H1 (cell line): ENCODE results near the gene CAPN15. TPM values are rescaled to one million over a fixed set of nuclear protein-coding genes. Genes with fewer than 3 reads are reported as not detected.

Source experiments
- CTCF ChIA-PET: fragments of 300-600 bp; sonication (Branson Sonifier 250); formaldehyde crosslinking; loops from one replicate; lab custom pipeline; 2021; ENCODE audit not compliant: partially characterized antibody; lab: Charles Lee
- POLR2A ChIA-PET: fragments of 300-600 bp; sonication (Branson Sonifier 250); formaldehyde crosslinking; loops from one replicate; lab custom pipeline; 2021; ENCODE audit warnings: inconsistent platforms; ENCODE audit not compliant: partially characterized antibody; lab: Charles Lee
- DNase-seq, 2 experiments: peaks; one replicate each; pipeline versions ENCODE4 v3.0.0 to v3.0.0-alpha.2; 2010 to 2022; ENCODE audit warnings: low spot score in 2 of 2, low read depth in 1 of 2, mixed read lengths in 1 of 2
- FAIRE-seq: peaks from 2 replicates; lab custom pipeline; 2011; peaks lifted over from hg19 to GRCh38; lab: Jason Lieb, UNC
- H2AFZ ChIP-seq: 2 replicates; pipeline ENCODE4 v1.8.1; 2012; ENCODE audit warnings: low read length, inconsistent platforms
- H2AK5ac ChIP-seq: 2 replicates; pipeline ENCODE4 v1.6.1; 2013; ENCODE audit warnings: low read depth, low read length
- H2BK120ac ChIP-seq: replicated peaks from 2 replicates; pipeline ENCODE3; 2013; ENCODE audit warnings: low read depth, low read length, inconsistent platforms
- H2BK12ac ChIP-seq: 2 replicates; pipeline ENCODE4 v1.6.1; 2013; ENCODE audit warnings: low read depth, low read length
- H2BK15ac ChIP-seq: 2 replicates; pipeline ENCODE4 v1.6.1; 2013; ENCODE audit warnings: low read length
- H2BK20ac ChIP-seq: 2 replicates; pipeline ENCODE4 v1.6.1; 2013; ENCODE audit warnings: low read length
- H2BK5ac ChIP-seq: 2 replicates; pipeline ENCODE4 v1.6.1; 2013; ENCODE audit warnings: low read depth, low read length
- H3K14ac ChIP-seq: 2 replicates; pipeline ENCODE4 v1.6.1; 2013; ENCODE audit warnings: inconsistent platforms; ENCODE audit not compliant: insufficient read length
- H3K18ac ChIP-seq: 2 replicates; pipeline ENCODE4 v1.6.1; 2013; ENCODE audit warnings: low read length; ENCODE audit errors: extremely low read depth
- H3K23ac ChIP-seq: 2 replicates; pipeline ENCODE4 v1.6.1; 2013; ENCODE audit warnings: inconsistent platforms; ENCODE audit not compliant: insufficient read length
- H3K23me2 ChIP-seq: 2 replicates; pipeline ENCODE4 v1.6.1; 2013; ENCODE audit warnings: low read depth, low read length
- H3K27ac ChIP-seq: 2 replicates; pipeline ENCODE4 v1.6.1; 2011; ENCODE audit warnings: low read depth, low read length, inconsistent platforms
- H3K27me3 ChIP-seq, 4 experiments: replicated peaks in 1 of 4; 1 replicate in 1 of 4; 2 replicates in 3 of 4; pipeline versions ENCODE4 v1.6.1 to v1.8.1; 2011 to 2013; ENCODE audit warnings: low read length in 3 of 4, mild to moderate bottlenecking in 3 of 4, inconsistent platforms in 2 of 4, mixed read lengths in 2 of 4, moderate library complexity in 1 of 4; ENCODE audit not compliant: control insufficient read depth in 3 of 4, insufficient read depth in 3 of 4; ENCODE audit errors: extremely low read depth in 1 of 4
- H3K36me3 ChIP-seq, 4 experiments: 2 replicates each; pipeline versions ENCODE4 v1.6.1 to v1.8.1; 2011 to 2013; ENCODE audit warnings: mild to moderate bottlenecking in 4 of 4, low read length in 3 of 4, moderate library complexity in 2 of 4, control low read depth in 1 of 4, inconsistent platforms in 1 of 4; ENCODE audit not compliant: insufficient read depth in 4 of 4, control insufficient read depth in 2 of 4
- H3K4ac ChIP-seq: replicated peaks from 2 replicates; pipeline ENCODE3; 2013; ENCODE audit warnings: low read length, low read depth, mixed read lengths, inconsistent platforms; ENCODE audit not compliant: insufficient read length
- H3K4me1 ChIP-seq, 4 experiments: replicated peaks in 1 of 4; 1 replicate in 1 of 4; 2 replicates in 3 of 4; pipeline versions ENCODE4 v1.6.1 to v1.8.1; 2011 to 2013; ENCODE audit warnings: low read length in 3 of 4, inconsistent platforms in 2 of 4, mixed read lengths in 1 of 4; ENCODE audit not compliant: insufficient read depth in 4 of 4, control insufficient read depth in 3 of 4
- H3K4me2 ChIP-seq, 2 experiments: 2 replicates each; pipeline versions ENCODE4 v1.6.1 to v1.8.1; 2011 to 2013; ENCODE audit warnings: low read depth in 2 of 2, low read length in 2 of 2, control low read depth in 1 of 2, inconsistent platforms in 1 of 2, mild to moderate bottlenecking in 1 of 2; ENCODE audit not compliant: insufficient read depth in 1 of 2
- H3K4me3 ChIP-seq, 4 experiments: fragments of 200-600, 300-600 bp in 1 of 4; sonication (generic), shearing (Covaris generic), sonication (Bioruptor Twin) in 1 of 4; 2 replicates each; pipeline versions ENCODE4 v1.5.1 to v1.8.1; 2011 to 2016; ENCODE audit warnings: low read length in 4 of 4, low read depth in 3 of 4, control low read depth in 2 of 4, inconsistent platforms in 2 of 4, mild to moderate bottlenecking in 2 of 4, mixed read lengths in 1 of 4, moderate library complexity in 1 of 4; ENCODE audit not compliant: insufficient read depth in 2 of 4; ENCODE audit errors: extremely low read depth in 1 of 4
- H3K56ac ChIP-seq: replicated peaks from 2 replicates; pipeline ENCODE3; 2013; ENCODE audit warnings: low read depth, mild to moderate bottlenecking, mixed read lengths, low read length, inconsistent platforms; ENCODE audit not compliant: insufficient read length
- H3K79me1 ChIP-seq: 2 replicates; pipeline ENCODE4 v1.6.1; 2013; ENCODE audit warnings: low read depth, low read length, control low read depth
- H3K79me2 ChIP-seq, 2 experiments: 2 replicates each; pipeline versions ENCODE4 v1.6.1 to v1.8.1; 2012 to 2013; ENCODE audit warnings: low read length in 2 of 2, mild to moderate bottlenecking in 2 of 2, inconsistent platforms in 1 of 2; ENCODE audit not compliant: insufficient read depth in 2 of 2, control insufficient read depth in 1 of 2
- H3K9ac ChIP-seq, 4 experiments: replicated peaks in 1 of 4; 1 replicate in 1 of 4; 2 replicates in 3 of 4; pipeline versions ENCODE4 v1.6.1 to v1.8.1; 2011 to 2013; ENCODE audit warnings: low read depth in 3 of 4, low read length in 3 of 4, control low read depth in 2 of 4, mild to moderate bottlenecking in 2 of 4, moderate library complexity in 2 of 4, inconsistent platforms in 1 of 4; ENCODE audit errors: extremely low read depth in 1 of 4
- H3K9me3 ChIP-seq, 2 experiments: 2 replicates each; pipeline versions ENCODE4 v1.6.1 to v1.8.1; 2012 to 2013; ENCODE audit warnings: mild to moderate bottlenecking in 2 of 2, moderate library complexity in 2 of 2, control low read depth in 1 of 2, inconsistent platforms in 1 of 2, low read depth in 1 of 2, low read length in 1 of 2, mixed read lengths in 1 of 2; ENCODE audit not compliant: insufficient read depth in 2 of 2
- H4K20me1 ChIP-seq, 2 experiments: replicated peaks in 1 of 2; 2 replicates each; pipeline versions ENCODE3 to v1.8.1; 2011 to 2013; ENCODE audit warnings: inconsistent platforms in 2 of 2, low read length in 2 of 2, mild to moderate bottlenecking in 1 of 2; ENCODE audit not compliant: insufficient read depth in 2 of 2, control insufficient read depth in 1 of 2
- H4K5ac ChIP-seq: 2 replicates; pipeline ENCODE4 v1.6.1; 2013; ENCODE audit warnings: low read length, low read depth, mixed read lengths, inconsistent platforms; ENCODE audit not compliant: insufficient read length
- H4K8ac ChIP-seq: 2 replicates; pipeline ENCODE4 v1.8.0; 2013; ENCODE audit warnings: mild to moderate bottlenecking, moderate library complexity, low read length, inconsistent platforms; ENCODE audit not compliant: insufficient read depth; ENCODE audit errors: extremely low read depth
- H4K91ac ChIP-seq: replicated peaks from 2 replicates; pipeline ENCODE3; 2013; ENCODE audit warnings: low read length, mixed read lengths, inconsistent platforms; ENCODE audit not compliant: insufficient read length
- ATF2 ChIP-seq: IDR thresholded peaks from 2 replicates; pipeline ENCODE4 v1.6.1; 2012; ENCODE audit warnings: low read length, inconsistent platforms
- ATF3 ChIP-seq: IDR thresholded peaks from 2 replicates; pipeline ENCODE4 v1.6.1; 2011; ENCODE audit warnings: low read depth, mild to moderate bottlenecking, low read length; ENCODE audit not compliant: insufficient read depth
- BRCA1 ChIP-seq: IDR thresholded peaks from 2 replicates; pipeline ENCODE4 v1.6.1; 2012; ENCODE audit warnings: low read depth, low read length, improper control_type of control experiment
- CBX5 ChIP-seq: fragments of 300-800, 300-1000 bp; sonication (generic); IDR thresholded peaks from 2 replicates; pipeline ENCODE4 v1.7.1; 2016; ENCODE audit warnings: antibody characterized with exemption, low read length, low read depth
- CEBPB ChIP-seq: IDR thresholded peaks from 2 replicates; pipeline ENCODE4 v1.6.1; 2012; ENCODE audit warnings: low read depth, low read length
- HDAC6 ChIP-seq: IDR thresholded peaks from one replicate; pipeline ENCODE4 v1.7.1; 2012; ENCODE audit warnings: low read depth, mild to moderate bottlenecking, inconsistent platforms, low read length, moderate library complexity
- JUN ChIP-seq: IDR thresholded peaks from 2 replicates; pipeline ENCODE4 v1.6.1; 2011; ENCODE audit warnings: low read depth, mild to moderate bottlenecking, improper control_type of control experiment, low read length
- POLR2A ChIP-seq, 2 experiments: IDR thresholded peaks; 1 replicate in 1 of 2; 2 replicates in 1 of 2; pipeline ENCODE4 v1.6.1; 2011; ENCODE audit warnings: low read depth in 2 of 2, low read length in 2 of 2, mild to moderate bottlenecking in 2 of 2; ENCODE audit errors: control extremely low read depth in 1 of 2
- RBBP5 ChIP-seq: IDR thresholded peaks from 2 replicates; pipeline ENCODE4 v1.7.1; 2012; ENCODE audit warnings: low read depth, mild to moderate bottlenecking, inconsistent platforms, low read length, moderate library complexity, borderline replicate concordance
- SIN3A ChIP-seq, 2 experiments: IDR thresholded peaks in 1 of 2; conservative IDR thresholded peaks in 1 of 2; 2 replicates each; pipeline ENCODE4 v1.6.1; 2011 to 2012; ENCODE audit warnings: low read length in 2 of 2, improper control_type of control experiment in 1 of 2, low read depth in 1 of 2, mild to moderate bottlenecking in 1 of 2
- WGBS, 2 experiments: shearing (Covaris generic) in 1 of 2; methylation state at CpG; one replicate each; pipeline versions ENCODE4 v1.1.6 to v1.1.7; 2013 to 2015; ENCODE audit warnings: low lambda C conversion rate in 2 of 2, mixed read lengths in 2 of 2, inconsistent platforms in 1 of 2, low coverage in 1 of 2, missing lambda C conversion rate in 1 of 2; ENCODE audit not compliant: insufficient replicate concordance in 2 of 2, insufficient coverage in 1 of 2, insufficient read length in 1 of 2; ENCODE audit errors: extremely low coverage in 1 of 2, missing lambda C conversion rate in 1 of 2; 5-methylcytosine and 5-hydroxymethylcytosine counted together
- polyA plus RNA-seq, 7 experiments: library from polyadenylated mRNA; depleted of rRNA in 3 of 7; stranded (reverse) in 5 of 7; unstranded in 2 of 7; fragments of >200 nt in 5 of 7; fragments of 200-250 nt in 2 of 7; gene quantifications; 1 replicate in 5 of 7; 2 replicates in 1 of 7; 4 replicates in 1 of 7; pipeline versions ENCODE4 v1.2.1 to v1.2.3, GENCODE V29; 2011 to 2013; ENCODE audit warnings: missing spikeins in 2 of 7, mixed read lengths in 2 of 7
- total RNA-seq: library from RNA; stranded (reverse); fragmentation: NEBNext Ultra II Directional; extraction: Animal tissue kit (Norgen Biotek cat#: 25700); gene quantifications from 2 replicates; pipeline ENCODE4 v1.2.1, GENCODE V29; 2021

The CAPN15 gene
- total and polyA plus RNA-seq, 2 of the 8 experiments (the other 6 are each of a cell fraction or from before 2014, with no cell fraction given) = 38.9 to 76.9 TPM

- no peak overlapping the region for H3K56ac ChIP-seq
- 0 out of 2 replicates have a peak overlapping the region, but pooled peaks have one; percentile 3 for H3K18ac ChIP-seq
- no peaks in the 10 kb centered on the region for H3K79me2 ChIP-seq
- peak overlapping the region; percentile 81 for H4K91ac ChIP-seq
- no peak overlapping the region for H2AFZ ChIP-seq
- H4K5ac ChIP-seq = no peak overlapping the region
- no peak overlapping the region for H3K14ac ChIP-seq
- H2BK120ac ChIP-seq = no peak overlapping the region
- no peaks in the 10 kb centered on the region for H3K9me3 ChIP-seq
- CTCF ChIA-PET = interaction anchor here (0.9 to 4.8 kb wide), 14 partner anchors 11 to 195 kb away, joined by 3 to 26 read pairs (median 5); partner anchors contain the start of gene NHLRC4
- no peak overlapping the region for H3K4ac ChIP-seq
- H3K23me2 ChIP-seq = no peaks in the 10 kb centered on the region
- peak overlapping the region in 1 of 4 experiments; percentile 29; a peak in 1 of 8 replicates for H3K4me3 ChIP-seq
- FAIRE-seq (no peak), DNase-seq (no peak)
- peak overlapping the region; percentile 9 to 93 for H3K4me2 ChIP-seq
- H4K20me1 ChIP-seq = peaks cover 0 to 15% of the 10 kb centered on the region in 2 experiments
- peak overlapping the region; percentile 72; the same call in 1 of the 2 replicates for H2BK15ac ChIP-seq
- no peaks in the 10 kb centered on the region for H3K79me1 ChIP-seq
- no peak for TF ChIP-seq ATF3
- no peak for TF ChIP-seq CBX5
- no peak for TF ChIP-seq ATF2
- no peak for TF ChIP-seq RBBP5
- TF ChIP-seq HDAC6 = no peak
- TF ChIP-seq BRCA1 = no peak
- no peak for TF ChIP-seq JUN
- no peak for TF ChIP-seq CEBPB
- TF ChIP-seq SIN3A (conservative IDR thresholded peaks at IDR 0.05 in 1 of 2, IDR thresholded peaks at IDR 0.05 in 1 of 2; ENCODE audit: low read depth in 1 of 2, low read length in 2 of 2) = no peak
- TF ChIP-seq POLR2A (IDR thresholded peaks at IDR 0.05; ENCODE audit: control extremely low read depth in 1 of 2, low read depth in 2 of 2, low read length in 2 of 2) = no peak
- peaks cover 0 to 16% (median 0%) of the 10 kb centered on the region in 4 experiments; a peak in 3 of 8 replicates for H3K36me3 ChIP-seq
- no peaks in the 10 kb centered on the region for H3K27me3 ChIP-seq
- no peak overlapping the region for H2BK20ac ChIP-seq
- POLR2A ChIA-PET = interaction anchor here (1.0 to 7.9 kb wide), 8 partner anchors 10 to 196 kb away, joined by 3 to 58 read pairs (median 5); partner anchors contain the start of genes CAPN15, METTL26, NHLRC4 and PGAP6
- H3K27ac ChIP-seq = no peak overlapping the region
- peak overlapping the region; percentile 69; the same call in 1 of the 2 replicates for H2BK12ac ChIP-seq
- no peak overlapping the region for H2BK5ac ChIP-seq
- peaks cover 0 to 10% (median 7%) of the 10 kb centered on the region in 4 experiments; a peak in 5 of 7 replicates for H3K4me1 ChIP-seq
- no peak overlapping the region for H3K9ac ChIP-seq
- WGBS, 2 experiments = 78% methylated on average over 21 of the region's 24 CpGs; no CpG with 5 or more reads in 1 of the 2 experiments
- no peak overlapping the region for H3K23ac ChIP-seq
- no peak overlapping the region for H2AK5ac ChIP-seq
- H4K8ac ChIP-seq = peak overlapping the region; percentile 79
Observed at GRCh38 chr16:578232-578869, 50.8 kb downstream of the CAPN15 start.
